OCI-M1 (cell line): ENCODE measurements around the gene STARD9.

Source experiments
- DNase-seq: peaks from one replicate; lab custom pipeline; 2025; lab: John Stamatoyannopoulos, UW

Gene STARD9

GRCh38 chr15:42694398-42694797 lies 119.0 kb downstream of the STARD9 start:
- no peak for DNase-seq

- no peak for DNase-seq
Measured at GRCh38 chr15:42695527-42696071, 120.2 kb downstream of the STARD9 start.

GRCh38 chr15:42696626-42697025 lies 121.2 kb downstream of the STARD9 start:
- no peak for DNase-seq

GRCh38 chr15:42704492-42704926 lies 129.1 kb downstream of the STARD9 start:
- DNase-seq: peak; percentile 80

GRCh38 chr15:42705336-42705735 lies 129.9 kb downstream of the STARD9 start:
- DNase-seq: no peak

GRCh38 chr15:42707068-42707467 lies 131.7 kb downstream of the STARD9 start:
- DNase-seq: no peak

- peak; percentile 57 for DNase-seq
Measured at GRCh38 chr15:42707873-42708544, 132.6 kb downstream of the STARD9 start.

GRCh38 chr15:42710662-42711061 lies 135.3 kb downstream of the STARD9 start:
- DNase-seq: no peak

GRCh38 chr15:42711746-42712145 lies 136.3 kb downstream of the STARD9 start:
- no peak for DNase-seq

GRCh38 chr15:42712584-42712983 lies 137.2 kb downstream of the STARD9 start:
- no peak for DNase-seq

- DNase-seq: no peak
Measured at GRCh38 chr15:42716125-42716524, 140.7 kb downstream of the STARD9 start.

GRCh38 chr15:42716626-42717025 lies 141.2 kb downstream of the STARD9 start:
- no peak for DNase-seq

- no peak for DNase-seq
Measured at GRCh38 chr15:42719043-42719442, 143.6 kb downstream of the STARD9 start.

- no peak for DNase-seq
Measured at GRCh38 chr15:42720071-42720470, 144.7 kb downstream of the STARD9 start.

- DNase-seq: no peak
Measured at GRCh38 chr15:42721016-42721415, 145.6 kb downstream of the STARD9 start.

GRCh38 chr15:42721916-42722315 lies 146.5 kb downstream of the STARD9 start:
- DNase-seq: no peak

GRCh38 chr15:42723068-42723467 lies 147.7 kb downstream of the STARD9 start:
- DNase-seq: no peak

GRCh38 chr15:42724276-42724675 lies 148.9 kb downstream of the STARD9 start:
- DNase-seq: no peak

- no peak for DNase-seq
Measured at GRCh38 chr15:42725331-42725903, 150.0 kb downstream of the STARD9 start.

- DNase-seq: no peak
Measured at GRCh38 chr15:42726114-42726513, 150.7 kb downstream of the STARD9 start.

- no peak for DNase-seq
Measured at GRCh38 chr15:42727750-42728381, 152.5 kb downstream of the STARD9 start.

GRCh38 chr15:42728560-42728959 lies 153.2 kb downstream of the STARD9 start:
- DNase-seq: no peak

- DNase-seq: no peak
Measured at GRCh38 chr15:42728972-42729371, 153.6 kb downstream of the STARD9 start.
